Neuronal stem cell (in vitro differentiated cells): Measurements from ENCODE around the gene CEBPA.

Source experiments
- DNase-seq: peaks from one replicate; pipeline ENCODE4 v3.0.0-alpha.2; 2013; ENCODE audit warnings: low spot score
- H2AFZ ChIP-seq: one replicate; pipeline ENCODE4 v1.6.1; 2013; ENCODE audit warnings: mild to moderate bottlenecking, low read length, inconsistent platforms
- H2AK5ac ChIP-seq: 2 replicates; pipeline ENCODE4 v1.6.1; 2013; ENCODE audit warnings: low read depth, mild to moderate bottlenecking, inconsistent platforms, low read length, moderate library complexity, mixed read lengths
- H2BK120ac ChIP-seq: 2 replicates; pipeline ENCODE4 v1.6.1; 2013; ENCODE audit warnings: low read depth, mild to moderate bottlenecking, inconsistent platforms, low read length, moderate library complexity, mixed read lengths
- H2BK12ac ChIP-seq: one replicate; pipeline ENCODE4 v1.6.1; 2013; ENCODE audit warnings: low read length, inconsistent platforms
- H2BK15ac ChIP-seq: 2 replicates; pipeline ENCODE4 v1.6.1; 2013; ENCODE audit warnings: mild to moderate bottlenecking, low read length, inconsistent platforms, mixed read lengths
- H2BK5ac ChIP-seq: one replicate; pipeline ENCODE4 v1.6.1; 2013; ENCODE audit warnings: inconsistent platforms, mild to moderate bottlenecking, low read length, moderate library complexity
- H3K14ac ChIP-seq: one replicate; pipeline ENCODE4 v1.6.1; 2013; ENCODE audit warnings: low read length, inconsistent platforms
- H3K18ac ChIP-seq: 2 replicates; pipeline ENCODE4 v1.6.1; 2013; ENCODE audit warnings: low read length, inconsistent platforms
- H3K23ac ChIP-seq: 2 replicates; pipeline ENCODE4 v1.6.1; 2013; ENCODE audit warnings: low read depth, mild to moderate bottlenecking, mixed read lengths, low read length, inconsistent platforms; ENCODE audit not compliant: poor library complexity
- H3K27ac ChIP-seq: replicated peaks from 3 replicates; pipeline ENCODE4 v1.5.1; 2013; ENCODE audit warnings: low read length, inconsistent platforms
- H3K27me3 ChIP-seq, 3 experiments: 2 replicates each; pipeline ENCODE4 v1.6.1; 2013; ENCODE audit warnings: low read length in 3 of 3, mild to moderate bottlenecking in 2 of 3, inconsistent platforms in 1 of 3, low read depth in 1 of 3, mixed read lengths in 1 of 3, moderate library complexity in 1 of 3; ENCODE audit not compliant: control insufficient read depth in 3 of 3, insufficient read depth in 3 of 3
- H3K36me3 ChIP-seq, 2 donors: replicated peaks in 1 of 2; 2 replicates each; pipeline ENCODE4 v1.6.1; 2013; ENCODE audit warnings: low read length in 2 of 2; ENCODE audit not compliant: control insufficient read depth in 2 of 2, insufficient read depth in 2 of 2
- H3K4ac ChIP-seq: 2 replicates; pipeline ENCODE4 v1.6.1; 2013; ENCODE audit warnings: inconsistent platforms, mild to moderate bottlenecking, low read length, moderate library complexity
- H3K4me1 ChIP-seq, 2 donors: 1 replicate in 1 of 2; 2 replicates in 1 of 2; pipeline ENCODE4 v1.6.1; 2013; ENCODE audit warnings: low read length in 2 of 2, low read depth in 1 of 2; ENCODE audit not compliant: control insufficient read depth in 2 of 2, insufficient read depth in 1 of 2
- H3K4me2 ChIP-seq: one replicate; pipeline ENCODE4 v1.6.1; 2013; ENCODE audit warnings: mild to moderate bottlenecking, low read length, inconsistent platforms; ENCODE audit not compliant: insufficient read depth, poor library complexity, severe bottlenecking
- H3K4me3 ChIP-seq, 2 donors: 2 replicates each; pipeline ENCODE4 v1.5.1; 2013; ENCODE audit warnings: low read length in 2 of 2, mild to moderate bottlenecking in 2 of 2, inconsistent platforms in 1 of 2, moderate library complexity in 1 of 2
- H3K79me1 ChIP-seq: one replicate; pipeline ENCODE4 v1.6.1; 2013; ENCODE audit warnings: low read depth, mild to moderate bottlenecking, inconsistent platforms, low read length, moderate library complexity
- H3K9ac ChIP-seq: one replicate; pipeline ENCODE4 v1.6.1; 2013; ENCODE audit warnings: mild to moderate bottlenecking, low read depth, low read length, inconsistent platforms; ENCODE audit not compliant: poor library complexity
- H3K9me3 ChIP-seq, 2 donors: replicated peaks in 1 of 2; 2 replicates each; pipeline versions ENCODE3 to v1.6.1; 2013; ENCODE audit warnings: low read length in 2 of 2, mild to moderate bottlenecking in 2 of 2, inconsistent platforms in 1 of 2, low read depth in 1 of 2, mixed read lengths in 1 of 2, moderate library complexity in 1 of 2; ENCODE audit not compliant: control insufficient read depth in 2 of 2, insufficient read depth in 1 of 2
- H4K8ac ChIP-seq: one replicate; pipeline ENCODE4 v1.6.1; 2013; ENCODE audit warnings: low read depth, mild to moderate bottlenecking, inconsistent platforms, low read length, moderate library complexity
- H4K91ac ChIP-seq: one replicate; pipeline ENCODE4 v1.6.1; 2013; ENCODE audit warnings: low read length, low read depth, mild to moderate bottlenecking, inconsistent platforms; ENCODE audit not compliant: poor library complexity
- WGBS, 2 donors: extraction: QIAGEN DNeasy Blood & Tissue Kit; methylation state at CpG; one replicate each; pipeline ENCODE4 v1.1.7; 2013; ENCODE audit warnings: missing lambda C conversion rate in 2 of 2, mixed read lengths in 1 of 2; ENCODE audit not compliant: insufficient read length in 2 of 2, insufficient replicate concordance in 1 of 2; ENCODE audit errors: extremely low coverage in 2 of 2; 5-methylcytosine and 5-hydroxymethylcytosine counted together

The CEBPA gene

DNA sequence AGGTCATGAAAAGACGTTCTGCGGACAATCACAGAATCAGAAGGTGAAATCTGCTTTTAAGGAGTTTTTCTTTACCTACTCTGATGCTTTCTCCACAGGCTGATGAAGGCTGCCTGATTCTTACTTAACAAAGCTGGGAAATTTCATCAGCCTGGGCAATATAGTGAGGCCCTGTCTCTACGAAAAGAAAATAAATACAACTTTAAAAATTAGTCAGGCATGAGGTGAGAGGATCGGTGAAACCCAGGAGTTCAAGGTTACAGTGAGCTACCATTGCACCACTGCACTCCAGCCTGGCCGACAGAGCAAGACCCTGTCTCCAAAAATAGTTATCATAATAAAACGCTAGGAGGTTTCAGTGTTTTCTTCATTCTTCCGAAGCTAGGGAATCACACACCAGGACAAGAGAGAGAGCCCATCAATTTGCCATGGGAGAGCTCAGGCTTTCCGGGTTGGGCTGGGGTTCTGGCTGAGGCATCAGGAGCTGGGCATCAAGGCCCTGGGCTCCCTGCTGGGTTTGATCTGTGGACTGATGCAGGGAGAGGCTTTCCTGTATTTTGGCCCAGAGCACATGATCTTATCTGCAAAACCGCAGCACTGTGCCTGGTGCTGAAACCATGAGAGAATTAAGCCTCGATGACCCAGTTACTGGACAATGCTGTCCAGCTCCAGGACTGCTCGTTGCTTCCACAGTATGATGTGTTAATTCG is 46.1 kb upstream of the CEBPA start:
- Histone ChIP-seq H3K27me3 (peaks cover 0 to 26% (median 0%) of the 10 kb centered on the region in 3 experiments), H3K4me1 (peaks cover 1 to 7% of the 10 kb centered on the region in 2 donors), H3K4me3 (no peak overlapping the region), H2BK15ac (no peak overlapping the region), H2AFZ (no peak overlapping the region), H4K8ac (no peak overlapping the region), H3K9me3 (no peaks in the 10 kb centered on the region), H2AK5ac (no peak overlapping the region), H3K27ac (no peak overlapping the region), H3K23ac (no peak overlapping the region), H3K14ac (no peak overlapping the region), H3K9ac (no peak overlapping the region), H3K79me1 (no peaks in the 10 kb centered on the region), H2BK12ac (no peak overlapping the region), H3K4ac (no peak overlapping the region), H2BK120ac (no peak overlapping the region), H4K91ac (no peak overlapping the region), H3K18ac (no peak overlapping the region), H2BK5ac (no peak overlapping the region), H3K4me2 (no peak overlapping the region), H3K36me3 (no peaks in the 10 kb centered on the region)
- WGBS, 2 donors, result no CpG with 5 or more reads among the region's 12 CpGs
- no peak for DNase-seq

DNA sequence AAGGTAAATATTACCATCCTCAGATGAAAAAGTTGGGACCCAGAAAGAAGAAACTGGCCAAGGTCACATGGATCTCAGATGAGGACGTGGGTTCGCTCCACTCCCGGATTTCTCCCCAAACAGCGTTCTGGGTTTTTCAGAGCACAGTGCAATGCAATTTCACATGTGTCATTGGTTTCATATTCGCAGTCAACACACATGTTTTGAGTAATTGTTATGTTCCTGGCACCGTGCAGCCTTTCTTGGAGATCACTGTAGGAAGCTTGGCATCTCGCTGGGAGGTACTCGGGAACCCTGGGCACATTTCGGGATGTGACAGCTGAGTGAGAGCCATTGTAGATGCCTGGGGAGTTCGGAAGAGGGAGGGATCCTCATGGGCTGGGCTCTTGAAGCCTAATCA is 45.0 kb upstream of the CEBPA start:
- H3K27ac ChIP-seq, result no peak overlapping the region
- no peak overlapping the region for H2BK15ac ChIP-seq
- H3K27me3 ChIP-seq, result peaks cover 0 to 26% (median 0%) of the 10 kb centered on the region in 3 experiments
- no peak overlapping the region for H3K4me3 ChIP-seq
- H4K8ac ChIP-seq, result no peak overlapping the region
- H3K9me3 ChIP-seq, result no peaks in the 10 kb centered on the region
- peaks cover 1 to 7% of the 10 kb centered on the region in 2 donors for H3K4me1 ChIP-seq
- H3K14ac ChIP-seq, result no peak overlapping the region
- H3K18ac ChIP-seq, result no peak overlapping the region
- no peaks in the 10 kb centered on the region for H3K36me3 ChIP-seq
- no peak overlapping the region for H2BK120ac ChIP-seq
- no peak overlapping the region for H3K4me2 ChIP-seq
- H2BK12ac ChIP-seq, result no peak overlapping the region
- H4K91ac ChIP-seq, result no peak overlapping the region
- no peak overlapping the region for H3K9ac ChIP-seq
- no peak overlapping the region for H3K4ac ChIP-seq
- WGBS, 2 donors, result no CpG with 5 or more reads among the region's 10 CpGs
- H2AFZ ChIP-seq, result no peak overlapping the region
- no peak for DNase-seq
- peak overlapping the region; percentile 35 for H3K23ac ChIP-seq
- H3K79me1 ChIP-seq, result no peaks in the 10 kb centered on the region
- H2BK5ac ChIP-seq, result no peak overlapping the region
- peak overlapping the region; percentile 33 for H2AK5ac ChIP-seq

DNA sequence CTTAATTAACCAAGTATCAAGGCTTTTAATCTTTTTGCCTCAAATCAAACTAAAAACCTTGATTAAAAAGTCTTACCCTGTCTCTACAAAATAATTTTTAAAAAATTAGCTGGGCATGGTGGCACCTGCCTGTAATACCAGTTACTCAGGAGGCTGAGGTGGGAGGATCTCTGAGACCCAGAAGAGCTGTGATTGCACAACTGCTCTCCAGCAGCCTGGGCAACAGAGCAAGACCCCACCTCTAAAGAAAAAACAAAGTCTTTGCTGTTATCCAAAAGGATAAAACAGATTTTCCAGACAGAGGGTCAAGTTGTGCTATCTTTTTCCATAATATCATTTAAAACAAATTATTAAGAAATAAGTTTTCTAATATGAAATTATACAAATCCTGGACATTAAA is 44.3 kb upstream of the CEBPA start:
- Histone ChIP-seq H3K18ac (no peak overlapping the region), H2BK15ac (no peak overlapping the region), H2BK5ac (no peak overlapping the region), H3K4ac (no peak overlapping the region), H2AFZ (no peak overlapping the region), H4K8ac (no peak overlapping the region), H3K23ac (no peak overlapping the region), H2BK120ac (no peak overlapping the region), H4K91ac (no peak overlapping the region), H3K27ac (no peak overlapping the region), H2AK5ac (no peak overlapping the region), H2BK12ac (no peak overlapping the region), H3K36me3 (no peaks in the 10 kb centered on the region), H3K4me3 (no peak overlapping the region), H3K14ac (no peak overlapping the region), H3K9me3 (no peaks in the 10 kb centered on the region), H3K9ac (no peak overlapping the region), H3K27me3 (peaks cover 0 to 26% (median 0%) of the 10 kb centered on the region in 3 experiments), H3K4me1 (peaks cover 1 to 7% of the 10 kb centered on the region in 2 donors), H3K4me2 (no peak overlapping the region), H3K79me1 (no peaks in the 10 kb centered on the region)
- DNase-seq, result no peak

DNA sequence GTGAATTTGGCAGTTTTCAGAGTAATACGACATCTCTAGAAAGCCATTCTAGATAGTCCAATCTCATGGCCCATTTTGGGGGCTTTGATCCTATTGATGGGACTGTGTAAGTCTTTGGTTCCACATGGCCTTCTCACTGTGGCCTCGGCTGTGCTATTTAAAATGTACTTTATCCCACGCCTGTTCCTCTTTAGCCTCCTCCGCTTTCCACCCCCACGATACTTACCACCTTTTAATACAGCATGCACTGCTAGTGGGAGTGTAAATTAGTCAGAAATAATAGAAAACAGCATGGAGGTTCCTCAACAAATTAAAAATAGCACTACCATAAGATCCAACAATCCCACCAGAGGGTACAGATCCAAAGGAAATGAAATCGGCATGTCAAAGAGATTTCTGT is 42.8 kb upstream of the CEBPA start:
- Histone ChIP-seq H2AFZ (no peak overlapping the region), H2AK5ac (no peak overlapping the region), H3K4me3 (no peak overlapping the region), H2BK12ac (no peak overlapping the region), H3K27me3 (peaks cover 0 to 35% (median 0%) of the 10 kb centered on the region in 3 experiments), H3K36me3 (no peaks in the 10 kb centered on the region), H3K27ac (no peak overlapping the region), H2BK15ac (no peak overlapping the region), H3K79me1 (no peaks in the 10 kb centered on the region), H3K4ac (no peak overlapping the region), H3K14ac (no peak overlapping the region), H2BK120ac (no peak overlapping the region), H3K23ac (no peak overlapping the region), H3K4me1 (peaks cover 1 to 7% of the 10 kb centered on the region in 2 donors), H3K18ac (no peak overlapping the region), H4K91ac (no peak overlapping the region), H3K4me2 (no peak overlapping the region), H3K9me3 (no peaks in the 10 kb centered on the region), H3K9ac (no peak overlapping the region), H4K8ac (no peak overlapping the region), H2BK5ac (no peak overlapping the region)
- no peak for DNase-seq
- 100% methylated on average over 3 of the region's 6 CpGs; no CpG with 5 or more reads in 1 of the 2 donors for WGBS, 2 donors
